SIG-M5 treated with dmso at 0.1 percent for 504 hours (cell line): ENCODE data around the gene AP1M2.
"Not testable (repeated sequence)": the region's sequence is repeated elsewhere in the genome, so short reads cannot be mapped to it uniquely, and the experiment has no call there.

Experiments
- DNase-seq: peaks from one replicate; lab custom pipeline; 2025; ENCODE audit not compliant: unreplicated experiment; lab: John Stamatoyannopoulos, UW

Gene AP1M2

GRCh38 chr19:10565567-10566407 lies 21.3 kb downstream of the AP1M2 start, which contains the start of gene KRI1:
KRI1 (minus strand) TSS chr19:10566010; CDS start chr19:10565999, 11 bp downstream.
- peak; percentile 97 for DNase-seq

GRCh38 chr19:10565028-10565566 lies 22.0 kb downstream of the AP1M2 start:
- peak; percentile 55 for DNase-seq

GRCh38 chr19:10562609-10563008 lies 24.5 kb downstream of the AP1M2 start:
- no peak for DNase-seq

GRCh38 chr19:10560154-10560553 lies 27.0 kb downstream of the AP1M2 start:
- no peak for DNase-seq

GRCh38 chr19:10557603-10558197 lies 29.4 kb downstream of the AP1M2 start:
- DNase-seq: no peak

GRCh38 chr19:10555610-10555973 lies 31.5 kb downstream of the AP1M2 start:
- no peak for DNase-seq

- no peak for DNase-seq
Observed at GRCh38 chr19:10554760-10555609, 32.1 kb downstream of the AP1M2 start.

- no peak for DNase-seq
Observed at GRCh38 chr19:10553943-10554381, 33.1 kb downstream of the AP1M2 start.

- no peak for DNase-seq
Observed at GRCh38 chr19:10553087-10553667, 33.9 kb downstream of the AP1M2 start.

GRCh38 chr19:10552510-10553053 lies 34.5 kb downstream of the AP1M2 start:
- DNase-seq: no peak

- DNase-seq: peak; percentile 56
Observed at GRCh38 chr19:10551698-10552301, 35.3 kb downstream of the AP1M2 start.

GRCh38 chr19:10551006-10551405 lies 36.1 kb downstream of the AP1M2 start:
- DNase-seq: not testable (repeated sequence)

GRCh38 chr19:10550336-10550735 lies 36.8 kb downstream of the AP1M2 start:
- DNase-seq: no peak

GRCh38 chr19:10549733-10550132 lies 37.4 kb downstream of the AP1M2 start:
- no peak for DNase-seq

- no peak for DNase-seq
Observed at GRCh38 chr19:10548746-10549276, 38.3 kb downstream of the AP1M2 start.

GRCh38 chr19:10546817-10547216 lies 40.3 kb downstream of the AP1M2 start:
- DNase-seq: no peak

- DNase-seq: no peak
Observed at GRCh38 chr19:10544753-10545251, 42.3 kb downstream of the AP1M2 start.

GRCh38 chr19:10544242-10544752 lies 42.8 kb downstream of the AP1M2 start:
- no peak for DNase-seq

GRCh38 chr19:10543420-10544241 lies 43.5 kb downstream of the AP1M2 start, which contains the start of gene ATG4D:
ATG4D (plus strand) TSS chr19:10543904; CDS start chr19:10544091, 187 bp downstream.
- DNase-seq: peak; percentile 36
